HEK293 (cell line): Measurements from ENCODE around the gene FBLN5.

Experiments
- HOXD13 ChIP-seq: sonication (generic); formaldehyde crosslinking; IDR thresholded peaks from 2 replicates; pipeline ENCODE4 v1.8.0; 2022; ENCODE audit warnings: missing genetic modification reagents, borderline replicate concordance
- ZNF138 ChIP-seq: fragments of 450-650 bp; formaldehyde crosslinking; IDR thresholded peaks from 2 replicates; pipeline ENCODE4 v1.5.1; 2016; ENCODE audit warnings: missing biosample characterization, missing genetic modification characterization, borderline replicate concordance
- ZNF223 ChIP-seq: fragments of 450-650 bp; formaldehyde crosslinking; IDR thresholded peaks from 2 replicates; pipeline ENCODE4 v1.5.1; 2016; ENCODE audit warnings: missing biosample characterization, missing genetic modification characterization
- ZNF280D ChIP-seq: fragments of 450-650 bp; formaldehyde crosslinking; IDR thresholded peaks from 2 replicates; pipeline ENCODE4 v1.5.1; 2016; ENCODE audit warnings: missing biosample characterization, missing genetic modification characterization
- ZNF292 ChIP-seq: fragments of 450-650 bp; formaldehyde crosslinking; IDR thresholded peaks from 2 replicates; pipeline ENCODE4 v1.5.1; 2016; ENCODE audit warnings: low read depth, missing biosample characterization, missing genetic modification characterization, borderline replicate concordance
- ZNF350 ChIP-seq: fragments of 450-650 bp; formaldehyde crosslinking; IDR thresholded peaks from 2 replicates; pipeline ENCODE4 v1.5.0; 2017; ENCODE audit warnings: missing biosample characterization, mild to moderate bottlenecking, missing genetic modification characterization
- ZNF473 ChIP-seq: fragments of 450-650 bp; formaldehyde crosslinking; IDR thresholded peaks from 2 replicates; pipeline ENCODE4 v1.5.1; 2017; ENCODE audit warnings: missing biosample characterization, missing genetic modification characterization
- ZNF48 ChIP-seq: fragments of 450-650 bp; formaldehyde crosslinking; IDR thresholded peaks from 2 replicates; pipeline ENCODE4 v1.5.1; 2016; ENCODE audit warnings: missing biosample characterization, missing genetic modification characterization
- ZNF518A ChIP-seq: fragments of 450-650 bp; formaldehyde crosslinking; conservative IDR thresholded peaks from 2 replicates; pipeline ENCODE4 v1.5.1; 2016; ENCODE audit warnings: low read depth, missing biosample characterization, missing genetic modification characterization
- ZNF830 ChIP-seq: fragments of 450-650 bp; IDR thresholded peaks from 2 replicates; pipeline ENCODE4 v1.5.0; 2018; ENCODE audit warnings: missing biosample characterization, missing genetic modification characterization, low read depth, mild to moderate bottlenecking, moderate library complexity
- ZSCAN18 ChIP-seq: fragments of 450-650 bp; formaldehyde crosslinking; IDR thresholded peaks from 2 replicates; pipeline ENCODE4 v1.5.1; 2016; ENCODE audit warnings: missing biosample characterization, missing genetic modification characterization
- TF ChIP-seq, protein P1 (sequence below): fragments of 450-650 bp; formaldehyde crosslinking; IDR thresholded peaks from 2 replicates; pipeline ENCODE4 v1.5.1; 2016; ENCODE audit warnings: missing biosample characterization, missing genetic modification characterization

- TF ChIP-seq HOXD13 (CRISPR knock-in tag) (no peak), ZSCAN18 (tag by site-specific recombination) (no peak), ZNF830 (no peak), ZNF518A (tag by site-specific recombination) (no peak), ZNF280D (tag by site-specific recombination) (no peak), ZNF473 (tag by site-specific recombination) (no peak), ZNF292 (tag by site-specific recombination) (no peak), ZNF138 (tag by site-specific recombination) (no peak), ZNF223 (tag by site-specific recombination) (no peak), ZNF350 (tag by site-specific recombination) (no peak), ZNF48 (tag by site-specific recombination) (no peak)
- TF ChIP-seq, protein P1, sequence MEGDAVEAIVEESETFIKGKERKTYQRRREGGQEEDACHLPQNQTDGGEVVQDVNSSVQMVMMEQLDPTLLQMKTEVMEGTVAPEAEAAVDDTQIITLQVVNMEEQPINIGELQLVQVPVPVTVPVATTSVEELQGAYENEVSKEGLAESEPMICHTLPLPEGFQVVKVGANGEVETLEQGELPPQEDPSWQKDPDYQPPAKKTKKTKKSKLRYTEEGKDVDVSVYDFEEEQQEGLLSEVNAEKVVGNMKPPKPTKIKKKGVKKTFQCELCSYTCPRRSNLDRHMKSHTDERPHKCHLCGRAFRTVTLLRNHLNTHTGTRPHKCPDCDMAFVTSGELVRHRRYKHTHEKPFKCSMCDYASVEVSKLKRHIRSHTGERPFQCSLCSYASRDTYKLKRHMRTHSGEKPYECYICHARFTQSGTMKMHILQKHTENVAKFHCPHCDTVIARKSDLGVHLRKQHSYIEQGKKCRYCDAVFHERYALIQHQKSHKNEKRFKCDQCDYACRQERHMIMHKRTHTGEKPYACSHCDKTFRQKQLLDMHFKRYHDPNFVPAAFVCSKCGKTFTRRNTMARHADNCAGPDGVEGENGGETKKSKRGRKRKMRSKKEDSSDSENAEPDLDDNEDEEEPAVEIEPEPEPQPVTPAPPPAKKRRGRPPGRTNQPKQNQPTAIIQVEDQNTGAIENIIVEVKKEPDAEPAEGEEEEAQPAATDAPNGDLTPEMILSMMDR = no peak
Measured at GRCh38 chr14:91886961-91887360, 60.5 kb downstream of the FBLN5 start.
